ENCODE data around the gene SPPL3. TPM values are rescaled to one million over a fixed set of nuclear protein-coding genes. Genes with fewer than 3 reads are reported as not detected.
A peak's percentile ranks its signal among the peaks of the same experiment; 100 is the strongest.

Gene SPPL3
- total RNA-seq, 3 donors from 2014 or later = 21.6 to 28.0 (median 22.8) TPM

GRCh38 chr12:120820884-120821510, 83.2 kb downstream of the SPPL3 start:
- Mint-ChIP-seq H3K4me3 (peak overlapping the region; percentile 9), H3K36me3 (ENCODE audit: insufficient read depth) (peaks cover 1% of the 10 kb centered on the region), H3K4me1 (ENCODE audit: low read depth) (peaks cover 51% of the 10 kb centered on the region), H3K9me3 (no peaks in the 10 kb centered on the region), H3K27me3 (ENCODE audit: low read depth) (no peaks in the 10 kb centered on the region)
- DNase-seq = peak; percentile 43
- ATAC-seq = peak; percentile 79 to 84

- Mint-ChIP-seq H3K27me3 (ENCODE audit: low read depth) (no peaks in the 10 kb centered on the region), H3K4me3 (no peak overlapping the region), H3K9me3 (no peaks in the 10 kb centered on the region), H3K4me1 (ENCODE audit: low read depth) (peaks cover 53% of the 10 kb centered on the region), H3K36me3 (ENCODE audit: insufficient read depth) (no peaks in the 10 kb centered on the region)
- ATAC-seq (no peak), DNase-seq (no peak)
Measured at GRCh38 chr12:120818416-120818815, 85.7 kb downstream of the SPPL3 start.

- H3K27me3 Mint-ChIP-seq (ENCODE audit: low read depth) = no peaks in the 10 kb centered on the region
- H3K9me3 Mint-ChIP-seq = no peaks in the 10 kb centered on the region
- DNase-seq (no peak), ATAC-seq (no peak)
- peaks cover 50% of the 10 kb centered on the region for H3K4me1 Mint-ChIP-seq (ENCODE audit: low read depth)
- H3K4me3 Mint-ChIP-seq = no peak overlapping the region
- peaks cover 2% of the 10 kb centered on the region for H3K36me3 Mint-ChIP-seq (ENCODE audit: insufficient read depth)
Measured at GRCh38 chr12:120817559-120818330, 86.4 kb downstream of the SPPL3 start.

- Mint-ChIP-seq H3K9me3 (no peaks in the 10 kb centered on the region), H3K4me1 (ENCODE audit: low read depth) (peaks cover 44% of the 10 kb centered on the region), H3K27me3 (ENCODE audit: low read depth) (no peaks in the 10 kb centered on the region), H3K4me3 (no peak overlapping the region), H3K36me3 (ENCODE audit: insufficient read depth) (peaks cover 6% of the 10 kb centered on the region)
- no peak for DNase-seq
- no peak for ATAC-seq
Measured at GRCh38 chr12:120816363-120816762, 87.8 kb downstream of the SPPL3 start.

- Mint-ChIP-seq H3K4me1 (ENCODE audit: low read depth) (peaks cover 41% of the 10 kb centered on the region), H3K9me3 (no peaks in the 10 kb centered on the region), H3K27me3 (ENCODE audit: low read depth) (no peaks in the 10 kb centered on the region), H3K36me3 (ENCODE audit: insufficient read depth) (peaks cover 16% of the 10 kb centered on the region), H3K4me3 (no peak overlapping the region)
- no peak for ATAC-seq
- DNase-seq = no peak
Measured at GRCh38 chr12:120814903-120815429, 89.2 kb downstream of the SPPL3 start.

GRCh38 chr12:120814203-120814902, 89.8 kb downstream of the SPPL3 start:
- H3K4me3 Mint-ChIP-seq = no peak overlapping the region
- H3K4me1 Mint-ChIP-seq (ENCODE audit: low read depth) = peaks cover 41% of the 10 kb centered on the region
- peak in 1 of 2 donors; percentile 59 for ATAC-seq
- H3K27me3 Mint-ChIP-seq (ENCODE audit: low read depth) = no peaks in the 10 kb centered on the region
- DNase-seq = no peak
- peaks cover 20% of the 10 kb centered on the region for H3K36me3 Mint-ChIP-seq (ENCODE audit: insufficient read depth)
- H3K9me3 Mint-ChIP-seq = no peaks in the 10 kb centered on the region

- Mint-ChIP-seq H3K4me1 (ENCODE audit: low read depth) (peaks cover 37% of the 10 kb centered on the region), H3K27me3 (ENCODE audit: low read depth) (no peaks in the 10 kb centered on the region), H3K4me3 (no peak overlapping the region), H3K9me3 (no peaks in the 10 kb centered on the region), H3K36me3 (ENCODE audit: insufficient read depth) (peaks cover 24% of the 10 kb centered on the region)
- ATAC-seq (no peak), DNase-seq (no peak)
Measured at GRCh38 chr12:120813588-120814153, 90.5 kb downstream of the SPPL3 start.

GRCh38 chr12:120810021-120810420, 94.1 kb downstream of the SPPL3 start:
- no peaks in the 10 kb centered on the region for H3K27me3 Mint-ChIP-seq (ENCODE audit: low read depth)
- no peak overlapping the region for H3K4me3 Mint-ChIP-seq
- H3K36me3 Mint-ChIP-seq (ENCODE audit: insufficient read depth) = peaks cover 26% of the 10 kb centered on the region
- H3K4me1 Mint-ChIP-seq (ENCODE audit: low read depth) = peaks cover 19% of the 10 kb centered on the region
- no peaks in the 10 kb centered on the region for H3K9me3 Mint-ChIP-seq
- DNase-seq (no peak), ATAC-seq (no peak)

GRCh38 chr12:120804428-120804827, 99.7 kb downstream of the SPPL3 start:
- ATAC-seq (no peak), DNase-seq (no peak)
- no peaks in the 10 kb centered on the region for H3K9me3 Mint-ChIP-seq
- H3K27me3 Mint-ChIP-seq (ENCODE audit: low read depth) = no peaks in the 10 kb centered on the region
- H3K4me1 Mint-ChIP-seq (ENCODE audit: low read depth) = peaks cover 26% of the 10 kb centered on the region
- peaks cover 13% of the 10 kb centered on the region for H3K36me3 Mint-ChIP-seq (ENCODE audit: insufficient read depth)
- H3K4me3 Mint-ChIP-seq = no peak overlapping the region

- no peak for DNase-seq
- Mint-ChIP-seq H3K36me3 (ENCODE audit: insufficient read depth) (peaks cover 22% of the 10 kb centered on the region), H3K27me3 (ENCODE audit: low read depth) (no peaks in the 10 kb centered on the region), H3K9me3 (peaks cover 10% of the 10 kb centered on the region), H3K4me1 (ENCODE audit: low read depth) (peaks cover 49% of the 10 kb centered on the region), H3K4me3 (no peak overlapping the region)
- ATAC-seq = no peak
Measured at GRCh38 chr12:120801146-120801545, 103.0 kb downstream of the SPPL3 start.

- no peak overlapping the region for H3K4me3 Mint-ChIP-seq
- ATAC-seq (peak; percentile 41 to 69), DNase-seq (no peak)
- H3K36me3 Mint-ChIP-seq (ENCODE audit: insufficient read depth) = peaks cover 25% of the 10 kb centered on the region
- H3K4me1 Mint-ChIP-seq (ENCODE audit: low read depth) = peaks cover 49% of the 10 kb centered on the region
- no peaks in the 10 kb centered on the region for H3K27me3 Mint-ChIP-seq (ENCODE audit: low read depth)
- peaks cover 13% of the 10 kb centered on the region for H3K9me3 Mint-ChIP-seq
Measured at GRCh38 chr12:120800665-120801064, 103.5 kb downstream of the SPPL3 start.

- no peak overlapping the region for H3K4me3 Mint-ChIP-seq
- peaks cover 49% of the 10 kb centered on the region for H3K4me1 Mint-ChIP-seq (ENCODE audit: low read depth)
- H3K9me3 Mint-ChIP-seq = peaks cover 24% of the 10 kb centered on the region
- no peaks in the 10 kb centered on the region for H3K27me3 Mint-ChIP-seq (ENCODE audit: low read depth)
- ATAC-seq (no peak), DNase-seq (no peak)
- peaks cover 35% of the 10 kb centered on the region for H3K36me3 Mint-ChIP-seq (ENCODE audit: insufficient read depth)
Measured at GRCh38 chr12:120799243-120800045, 104.7 kb downstream of the SPPL3 start.

GRCh38 chr12:120798696-120799095, 105.5 kb downstream of the SPPL3 start:
- no peak overlapping the region for H3K4me3 Mint-ChIP-seq

More at GRCh38 chr12:120798696-120799095, 105.5 kb downstream of the SPPL3 start:
- H3K27me3 Mint-ChIP-seq (ENCODE audit: low read depth) = no peaks in the 10 kb centered on the region
- peaks cover 47% of the 10 kb centered on the region for H3K4me1 Mint-ChIP-seq (ENCODE audit: low read depth)
- H3K36me3 Mint-ChIP-seq (ENCODE audit: insufficient read depth) = peaks cover 36% of the 10 kb centered on the region
- no peak for DNase-seq
- ATAC-seq = no peak
- peaks cover 24% of the 10 kb centered on the region for H3K9me3 Mint-ChIP-seq
